Measurements from ENCODE around the gene JAG2.

- TF ChIP-seq CSRNP3 (CRISPR knock-in tag; IDR thresholded peaks at IDR 0.05), result no peak
- TF ChIP-seq ZFP30 (CRISPR knock-in tag; IDR thresholded peaks at IDR 0.05), result no peak
- no peak for TF ChIP-seq PATZ1 (CRISPR knock-in tag; IDR thresholded peaks at IDR 0.05; ENCODE audit: borderline replicate concordance)
- TF ChIP-seq CSDC2 (CRISPR knock-in tag; IDR thresholded peaks at IDR 0.05), result no peak
- TF ChIP-seq, protein P1, sequence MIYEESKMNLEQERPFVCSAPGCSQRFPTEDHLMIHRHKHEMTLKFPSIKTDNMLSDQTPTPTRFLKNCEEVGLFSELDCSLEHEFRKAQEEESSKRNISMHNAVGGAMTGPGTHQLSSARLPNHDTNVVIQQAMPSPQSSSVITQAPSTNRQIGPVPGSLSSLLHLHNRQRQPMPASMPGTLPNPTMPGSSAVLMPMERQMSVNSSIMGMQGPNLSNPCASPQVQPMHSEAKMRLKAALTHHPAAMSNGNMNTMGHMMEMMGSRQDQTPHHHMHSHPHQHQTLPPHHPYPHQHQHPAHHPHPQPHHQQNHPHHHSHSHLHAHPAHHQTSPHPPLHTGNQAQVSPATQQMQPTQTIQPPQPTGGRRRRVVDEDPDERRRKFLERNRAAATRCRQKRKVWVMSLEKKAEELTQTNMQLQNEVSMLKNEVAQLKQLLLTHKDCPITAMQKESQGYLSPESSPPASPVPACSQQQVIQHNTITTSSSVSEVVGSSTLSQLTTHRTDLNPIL (CRISPR knock-in tag; IDR thresholded peaks at IDR 0.05; ENCODE audit: low read depth), result no peak
Measured at GRCh38 chr14:105123981-105124765, 44.4 kb downstream of the JAG2 start.
